Uterus (tissue), 2 donors: ENCODE data around the gene NKAIN2.

ENCODE experiments used
- CTCF ChIP-seq, 4 experiments: fragments of 200-600 bp in 2 of 4; fragments of 450-650 bp in 2 of 4; sonication (generic) in 2 of 4; IDR thresholded peaks; one replicate each; pipeline ENCODE4 v1.5.1; 2016 to 2019; ENCODE audit warnings: antibody characterized with exemption in 4 of 4, mild to moderate bottlenecking in 2 of 4, moderate library complexity in 1 of 4
- POLR2A ChIP-seq, 2 donors: fragments of 450-650 bp; IDR thresholded peaks; one replicate each; pipeline ENCODE4 v1.6.1; 2016; ENCODE audit warnings: antibody characterized with exemption in 2 of 2, mild to moderate bottlenecking in 1 of 2, moderate library complexity in 1 of 2

- no peak for TF ChIP-seq CTCF (IDR thresholded peaks at IDR 0.05)
- TF ChIP-seq POLR2A (IDR thresholded peaks at IDR 0.05): no peak
These were observed 250.4 kb downstream of the NKAIN2 start for GRCh38 chr6:124054034-124054433.
